Naive thymus-derived CD8-positive, alpha-beta T cell (primary cell): Measurements from ENCODE around the gene DNAI1. TPM values are rescaled to one million over a fixed set of nuclear protein-coding genes. Genes with fewer than 3 reads are reported as not detected.
A peak's percentile ranks its signal among the peaks of the same experiment; 100 is the strongest.

Experiments
- ATAC-seq, 2 donors: fragments of 150-1000 bp; cut with Tn5 transposase in 1 of 2; sonication (Bioruptor Pico), chemical (Tn5 transposase) in 1 of 2; 1 replicate in 1 of 2; 2 replicates in 1 of 2; pipeline ENCODE4 v1.10.0; 2021; ENCODE audit warnings: mild to moderate bottlenecking in 2 of 2, moderate library complexity in 2 of 2
- POLR2A ChIA-PET: fragments of 350-600 bp; sonication (Branson Sonifier 250); formaldehyde crosslinking; loops from one replicate; lab custom pipeline; 2021; ENCODE audit warnings: antibody characterized with exemption; lab: Charles Lee
- DNase-seq, 10 donors: peaks; one replicate each; pipeline versions ENCODE4 v3.0.0 to v3.0.0-alpha.2; 2020 to 2022
- H3K27ac Mint-ChIP-seq, 10 donors: one replicate each; pipeline ENCODE4 v1.8.0; 2020 to 2022; ENCODE audit warnings: mild to moderate bottlenecking in 10 of 10, mixed read lengths in 10 of 10, moderate library complexity in 4 of 10, inconsistent platforms in 1 of 10
- H3K27me3 Mint-ChIP-seq, 5 donors: one replicate each; pipeline ENCODE4 v1.8.0; 2021 to 2022; ENCODE audit warnings: mixed read lengths in 5 of 5
- H3K36me3 Mint-ChIP-seq, 3 donors: one replicate each; pipeline ENCODE4 v1.8.0; 2020 to 2022; ENCODE audit warnings: mixed read lengths in 3 of 3, mild to moderate bottlenecking in 2 of 3, inconsistent platforms in 1 of 3
- H3K4me1 Mint-ChIP-seq, 4 donors: one replicate each; pipeline ENCODE4 v1.8.0; 2021 to 2022; ENCODE audit warnings: mixed read lengths in 4 of 4
- H3K4me3 Mint-ChIP-seq, 10 donors: one replicate each; pipeline ENCODE4 v1.8.0; 2020 to 2022; ENCODE audit warnings: mild to moderate bottlenecking in 10 of 10, mixed read lengths in 10 of 10, moderate library complexity in 6 of 10, inconsistent platforms in 1 of 10
- H3K9me3 Mint-ChIP-seq, 9 donors: one replicate each; pipeline ENCODE4 v1.8.0; 2020 to 2022; ENCODE audit warnings: mixed read lengths in 9 of 9, mild to moderate bottlenecking in 3 of 9, inconsistent platforms in 1 of 9, moderate library complexity in 1 of 9
- polyA plus RNA-seq, 3 donors: library from polyadenylated mRNA; unstranded; fragments of 300-500 nt; fragmentation: Illumina TruSeq; gene quantifications; one replicate each; pipeline ENCODE4 v1.2.3, GENCODE V29; 2021
- total RNA-seq, 8 experiments: library from RNA in 2 of 8; stranded (reverse) in 2 of 8; gene quantifications; one replicate each; pipeline ENCODE4 v1.2.3 and lab custom pipeline; 2021 to 2026

The DNAI1 gene
- total and polyA plus RNA-seq, 5 experiments from 2014 or later: not detected

- H3K27me3 Mint-ChIP-seq: peaks cover 7 to 19% (median 9%) of the 10 kb centered on the region in 5 donors
- no peak overlapping the region for H3K27ac Mint-ChIP-seq
- DNase-seq (no peak), ATAC-seq (no peak)
- H3K9me3 Mint-ChIP-seq: no peaks in the 10 kb centered on the region
- peaks cover 0 to under 1% (median 0%) of the 10 kb centered on the region in 3 donors for H3K36me3 Mint-ChIP-seq
- no peak overlapping the region for H3K4me3 Mint-ChIP-seq
- POLR2A ChIA-PET: no interaction called here
- H3K4me1 Mint-ChIP-seq: peaks cover 0 to 4% (median 0%) of the 10 kb centered on the region in 4 donors
These were observed 39.9 kb downstream of the DNAI1 start for GRCh38 chr9:34498553-34498952.

- Mint-ChIP-seq H3K27ac (no peak overlapping the region), H3K4me3 (no peak overlapping the region), H3K27me3 (peaks cover 4 to 14% (median 7%) of the 10 kb centered on the region in 5 donors), H3K36me3 (peaks cover 0 to 2% (median 0%) of the 10 kb centered on the region in 3 donors), H3K9me3 (no peaks in the 10 kb centered on the region), H3K4me1 (peaks cover 0 to 2% (median 0%) of the 10 kb centered on the region in 4 donors)
- DNase-seq: no peak
- POLR2A ChIA-PET: no interaction called here
- no peak for ATAC-seq
These were observed 40.5 kb downstream of the DNAI1 start for GRCh38 chr9:34499076-34499475.

- H3K4me3 Mint-ChIP-seq: no peak overlapping the region
- POLR2A ChIA-PET: no interaction called here
- no peaks in the 10 kb centered on the region for H3K9me3 Mint-ChIP-seq
These were observed 42.1 kb downstream of the DNAI1 start for GRCh38 chr9:34500623-34501267.

GRCh38 chr9:34501372-34501771, 42.8 kb downstream of the DNAI1 start:
- ATAC-seq (no peak), DNase-seq (peak in 1 of 10 donors; percentile 27)
- H3K27ac Mint-ChIP-seq: no peak overlapping the region
- peaks cover 4 to 31% (median 12%) of the 10 kb centered on the region in 5 donors for H3K27me3 Mint-ChIP-seq
- H3K9me3 Mint-ChIP-seq: no peaks in the 10 kb centered on the region
- H3K4me3 Mint-ChIP-seq: no peak overlapping the region
- peaks cover 0 to 2% (median 0%) of the 10 kb centered on the region in 3 donors for H3K36me3 Mint-ChIP-seq
- H3K4me1 Mint-ChIP-seq: peaks cover 0 to 2% (median 0%) of the 10 kb centered on the region in 4 donors
- POLR2A ChIA-PET: no interaction called here

More at GRCh38 chr9:34500623-34501267, 42.1 kb downstream of the DNAI1 start:
- Mint-ChIP-seq H3K4me1 (peaks cover 0 to 2% (median 0%) of the 10 kb centered on the region in 4 donors), H3K36me3 (peaks cover 0 to 2% (median 0%) of the 10 kb centered on the region in 3 donors), H3K27me3 (peaks cover 4 to 31% (median 12%) of the 10 kb centered on the region in 5 donors), H3K27ac (no peak overlapping the region)
- DNase-seq (peak; percentile 50 to 81 (median 70)), ATAC-seq (peak; percentile 77 to 82)

- H3K9me3 Mint-ChIP-seq: no peaks in the 10 kb centered on the region
- no peak overlapping the region for H3K27ac Mint-ChIP-seq
- peaks cover 0 to 2% (median 0%) of the 10 kb centered on the region in 3 donors for H3K36me3 Mint-ChIP-seq
- no peak overlapping the region for H3K4me3 Mint-ChIP-seq
- H3K4me1 Mint-ChIP-seq: peaks cover 0 to 2% (median 0%) of the 10 kb centered on the region in 4 donors
- peaks cover 4 to 31% (median 12%) of the 10 kb centered on the region in 5 donors for H3K27me3 Mint-ChIP-seq
- POLR2A ChIA-PET: no interaction called here
- no peak for DNase-seq
- no peak for ATAC-seq
These were observed 43.4 kb downstream of the DNAI1 start for GRCh38 chr9:34501889-34502425.

- H3K27me3 Mint-ChIP-seq: peaks cover 2 to 31% (median 12%) of the 10 kb centered on the region in 5 donors
- no peak overlapping the region for H3K4me3 Mint-ChIP-seq
- peaks cover 0 to 2% (median 0%) of the 10 kb centered on the region in 3 donors for H3K36me3 Mint-ChIP-seq
- DNase-seq (peak in 1 of 10 donors; percentile 61), ATAC-seq (no peak)
- no peak overlapping the region for H3K27ac Mint-ChIP-seq
- peaks cover 0 to 2% (median 0%) of the 10 kb centered on the region in 4 donors for H3K4me1 Mint-ChIP-seq
- no peaks in the 10 kb centered on the region for H3K9me3 Mint-ChIP-seq
- POLR2A ChIA-PET: no interaction called here
These were observed 43.9 kb downstream of the DNAI1 start for GRCh38 chr9:34502471-34502870.

GRCh38 chr9:34502891-34503290, 44.3 kb downstream of the DNAI1 start:
- DNase-seq: peak in 1 of 10 donors; percentile 49
- ATAC-seq: no peak
- Mint-ChIP-seq H3K9me3 (no peaks in the 10 kb centered on the region), H3K4me3 (no peak overlapping the region), H3K27ac (no peak overlapping the region), H3K27me3 (peaks cover 2 to 31% (median 11%) of the 10 kb centered on the region in 5 donors), H3K36me3 (peaks cover 0 to 2% (median 0%) of the 10 kb centered on the region in 3 donors), H3K4me1 (peaks cover 0 to 2% (median 0%) of the 10 kb centered on the region in 4 donors)
- POLR2A ChIA-PET: no interaction called here

- peak in 1 of 10 donors; percentile 7 for DNase-seq
- no peak for ATAC-seq
- Mint-ChIP-seq H3K27me3 (peaks cover 2 to 31% (median 8%) of the 10 kb centered on the region in 5 donors), H3K27ac (no peak overlapping the region), H3K36me3 (peaks cover 0 to 2% (median 0%) of the 10 kb centered on the region in 3 donors), H3K9me3 (no peaks in the 10 kb centered on the region), H3K4me3 (no peak overlapping the region), H3K4me1 (peaks cover 0 to 2% (median 0%) of the 10 kb centered on the region in 4 donors)
- POLR2A ChIA-PET: no interaction called here
These were observed 44.8 kb downstream of the DNAI1 start for GRCh38 chr9:34503406-34503805.

- ATAC-seq: no peak
- H3K9me3 Mint-ChIP-seq: no peaks in the 10 kb centered on the region
- H3K4me1 Mint-ChIP-seq: peaks cover 0 to 3% (median under 1%) of the 10 kb centered on the region in 4 donors
- no peak overlapping the region for H3K27ac Mint-ChIP-seq
- H3K36me3 Mint-ChIP-seq: peaks cover 0 to 2% (median 0%) of the 10 kb centered on the region in 3 donors
- H3K4me3 Mint-ChIP-seq: no peak overlapping the region
- peaks cover 2 to 17% (median 4%) of the 10 kb centered on the region in 5 donors for H3K27me3 Mint-ChIP-seq
- POLR2A ChIA-PET: no interaction called here
- no peak for DNase-seq
These were observed 46.9 kb downstream of the DNAI1 start for GRCh38 chr9:34505370-34506120.

GRCh38 chr9:34506623-34507022, 48.0 kb downstream of the DNAI1 start:
- peaks cover 0 to 4% (median 0%) of the 10 kb centered on the region in 4 donors for H3K4me1 Mint-ChIP-seq
- H3K27me3 Mint-ChIP-seq: peaks cover 0 to 17% (median 4%) of the 10 kb centered on the region in 5 donors
- peaks cover 0 to 2% (median 0%) of the 10 kb centered on the region in 3 donors for H3K36me3 Mint-ChIP-seq
- ATAC-seq: no peak
- no peak for DNase-seq
- POLR2A ChIA-PET: no interaction called here
- no peaks in the 10 kb centered on the region for H3K9me3 Mint-ChIP-seq
- no peak overlapping the region for H3K27ac Mint-ChIP-seq
- H3K4me3 Mint-ChIP-seq: no peak overlapping the region

- DNase-seq (no peak), ATAC-seq (no peak)
- no peak overlapping the region for H3K27ac Mint-ChIP-seq
- H3K27me3 Mint-ChIP-seq: peaks cover 0 to 17% (median 4%) of the 10 kb centered on the region in 5 donors
- no peaks in the 10 kb centered on the region for H3K9me3 Mint-ChIP-seq
- H3K4me3 Mint-ChIP-seq: no peak overlapping the region
- peaks cover 0 to 2% (median 0%) of the 10 kb centered on the region in 3 donors for H3K36me3 Mint-ChIP-seq
- H3K4me1 Mint-ChIP-seq: peaks cover 0 to 5% (median 0%) of the 10 kb centered on the region in 4 donors
- POLR2A ChIA-PET: interaction anchor here (0.5 kb wide), 1 partner anchor 466 kb away, joined by 3 read pairs; no protein-coding TSS in a partner anchor
These were observed 49.0 kb downstream of the DNAI1 start for GRCh38 chr9:34507556-34507955.

GRCh38 chr9:34507966-34508365, 49.4 kb downstream of the DNAI1 start:
- Mint-ChIP-seq H3K9me3 (no peaks in the 10 kb centered on the region), H3K27me3 (peaks cover 0 to 17% (median 4%) of the 10 kb centered on the region in 5 donors), H3K4me3 (no peak overlapping the region), H3K27ac (no peak overlapping the region), H3K36me3 (peaks cover 0 to 2% (median 0%) of the 10 kb centered on the region in 3 donors), H3K4me1 (peaks cover 0 to 5% (median 0%) of the 10 kb centered on the region in 4 donors)
- DNase-seq: no peak
- POLR2A ChIA-PET: interaction anchor here (0.5 kb wide), 1 partner anchor 466 kb away, joined by 3 read pairs; no protein-coding TSS in a partner anchor
- no peak for ATAC-seq
